Measurements from ENCODE around the gene LHFPL2.

GRCh38 chr5:78537821-78538220 lies 110.8 kb downstream of the LHFPL2 start:
- TF ChIP-seq YY1 (IDR thresholded peaks at IDR 0.05; ENCODE audit: insufficient read depth, insufficient read length) (no peak), ZNF274 (IDR thresholded peaks at IDR 0.05; ENCODE audit: low read depth, low read length) (no peak)
